Muscle layer of duodenum (tissue), 2 donors: ENCODE measurements around the gene RSRC2.
"Not testable (repeated sequence)": the region's sequence is repeated elsewhere in the genome, so short reads cannot be mapped to it uniquely, and the experiment has no call there.

Source experiments
- H3K27ac ChIP-seq: one replicate; pipeline ENCODE4 v1.7.0; 2013; ENCODE audit warnings: mild to moderate bottlenecking, low read length
- H3K27me3 ChIP-seq: one replicate; pipeline ENCODE4 v1.7.0; 2013; ENCODE audit warnings: low read depth, mild to moderate bottlenecking, control low read depth, low read length
- H3K36me3 ChIP-seq, 2 donors: one replicate each; pipeline ENCODE4 v1.7.0; 2013; ENCODE audit warnings: low read length in 2 of 2, control low read depth in 1 of 2, mild to moderate bottlenecking in 1 of 2; ENCODE audit not compliant: insufficient read depth in 2 of 2, control insufficient read depth in 1 of 2
- H3K4me1 ChIP-seq, 2 donors: one replicate each; pipeline ENCODE4 v1.7.0; 2013; ENCODE audit warnings: low read length in 2 of 2, mild to moderate bottlenecking in 2 of 2, control low read depth in 1 of 2, moderate library complexity in 1 of 2; ENCODE audit not compliant: insufficient read depth in 2 of 2, control insufficient read depth in 1 of 2
- H3K4me3 ChIP-seq, 2 donors: one replicate each; pipeline ENCODE4 v1.7.0; 2013; ENCODE audit warnings: low read length in 2 of 2, low read depth in 1 of 2, mild to moderate bottlenecking in 1 of 2
- H3K9me3 ChIP-seq, 2 donors: one replicate each; pipeline ENCODE4 v1.7.0; 2013; ENCODE audit warnings: low read length in 2 of 2, control low read depth in 1 of 2, mild to moderate bottlenecking in 1 of 2; ENCODE audit not compliant: control insufficient read depth in 1 of 2
- donor health status: healthy.

Gene RSRC2

DNA sequence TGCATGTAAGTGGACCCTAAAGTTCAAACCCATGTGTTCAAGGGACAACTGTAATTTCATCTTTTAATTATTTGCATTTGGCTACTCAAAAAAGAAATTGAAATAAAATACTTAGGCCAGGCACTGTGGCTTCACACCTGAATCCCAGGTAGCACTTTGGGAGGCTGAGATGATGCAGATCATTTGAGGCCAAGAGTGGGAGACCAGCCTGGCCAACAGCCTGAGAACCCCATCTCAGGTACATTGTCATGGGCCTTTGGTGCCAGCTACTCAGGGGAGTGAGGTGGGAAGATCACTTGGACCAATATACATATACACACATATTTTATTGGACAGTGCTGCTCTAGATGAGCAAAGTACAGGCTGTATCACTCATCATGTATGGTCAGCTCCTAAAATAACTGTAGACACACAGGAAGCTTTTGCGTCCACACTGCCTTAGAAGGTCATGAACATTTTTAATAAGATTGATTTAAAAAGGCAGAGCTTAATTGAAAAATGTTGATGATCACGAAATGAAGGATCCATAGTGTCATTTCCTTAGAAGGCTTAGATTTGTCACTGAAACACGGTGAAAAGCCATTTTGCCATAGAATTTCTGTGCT, 23.5 kb downstream of the RSRC2 start:
- Histone ChIP-seq H3K4me3 (no peak overlapping the region), H3K36me3 (peaks cover 41 to 58% of the 10 kb centered on the region in 2 donors), H3K27ac (no peak overlapping the region)

DNA sequence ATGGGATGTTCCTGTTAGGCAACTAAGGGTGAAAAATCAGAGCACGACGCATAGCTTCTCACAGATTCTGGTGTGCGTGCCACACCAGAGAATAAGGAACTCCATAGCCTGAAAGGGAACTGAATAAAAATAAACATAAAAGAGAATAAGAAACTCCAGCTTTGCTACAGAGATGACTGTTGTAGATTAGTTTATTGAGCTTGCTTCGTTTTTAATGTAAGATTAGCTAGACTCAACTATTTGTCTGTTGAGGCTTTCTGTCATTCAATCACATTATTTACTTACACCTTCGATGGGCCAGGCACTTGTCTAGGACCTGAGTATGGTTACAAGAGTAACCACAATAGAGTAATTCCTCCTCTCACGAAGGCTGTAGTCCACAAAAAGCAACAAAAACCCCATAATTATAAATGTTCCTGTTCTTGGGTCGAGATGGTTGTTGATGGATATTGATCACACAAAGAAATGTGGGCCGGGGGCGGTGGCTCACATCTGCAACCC, 25.2 kb downstream of the RSRC2 start:
- Histone ChIP-seq H3K4me3 (peak overlapping the region; percentile 81 to 98), H3K27me3 (no peaks in the 10 kb centered on the region), H3K9me3 (no peaks in the 10 kb centered on the region), H3K4me1 (peaks cover 3 to 21% of the 10 kb centered on the region in 2 donors), H3K36me3 (peaks cover 27 to 42% of the 10 kb centered on the region in 2 donors), H3K27ac (peak overlapping the region; percentile 95)

More for the DNA sequence above, 23.5 kb downstream of the RSRC2 start:
- H3K4me1 ChIP-seq, result peaks cover 3 to 19% of the 10 kb centered on the region in 2 donors
- H3K9me3 ChIP-seq, result no peaks in the 10 kb centered on the region
- H3K27me3 ChIP-seq, result no peaks in the 10 kb centered on the region

DNA sequence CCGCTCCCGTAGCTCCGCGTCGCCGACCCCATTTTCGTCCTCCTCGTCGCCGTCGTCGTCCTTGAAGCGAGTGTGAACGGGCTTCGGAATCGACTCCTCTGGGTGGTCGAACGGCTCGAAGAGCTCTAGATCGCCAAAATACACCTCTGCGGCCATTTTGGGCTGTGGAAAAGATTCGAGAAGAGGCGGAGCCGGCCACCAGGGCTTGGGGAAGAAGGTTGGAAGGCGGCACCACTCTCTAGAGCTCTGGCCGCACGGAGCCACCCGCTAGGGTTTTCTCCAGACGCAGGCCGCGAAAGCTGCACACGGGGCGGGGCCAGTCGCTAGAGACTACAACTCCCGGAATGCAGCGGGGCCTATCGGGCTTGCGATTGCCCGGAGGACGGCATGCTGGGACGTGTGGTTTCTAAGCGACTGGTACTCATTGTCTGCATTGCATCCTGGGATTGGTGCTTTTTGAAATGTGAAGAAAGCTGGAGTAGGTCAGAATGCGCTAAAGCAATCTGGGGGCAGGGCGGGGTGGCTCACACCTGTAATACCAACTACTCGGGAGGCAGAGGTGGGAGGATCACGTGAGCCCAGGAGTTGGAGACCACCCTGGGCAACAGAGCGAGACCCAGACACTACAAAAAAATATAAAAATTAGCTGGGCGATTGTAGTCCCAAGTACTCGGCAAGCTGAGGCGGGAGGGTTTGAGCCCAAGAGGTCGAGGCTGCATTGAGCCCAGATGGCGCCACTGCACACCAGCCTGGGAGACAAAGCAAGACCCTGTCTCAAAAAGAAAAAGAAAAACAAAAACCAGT, 25.8 kb downstream of the RSRC2 start, which contains the start of gene ZCCHC8:
Gene ZCCHC8 (minus strand): TSS at position 248 of the 804 bp plus-strand sequence. CDS start 92 bp downstream, at position 156.
- H3K36me3 ChIP-seq, result peaks cover 21 to 35% of the 10 kb centered on the region in 2 donors
- no peaks in the 10 kb centered on the region for H3K9me3 ChIP-seq
- H3K4me3 ChIP-seq, result peak within 1 kb of the TSS; percentile 81 to 98
- peak within 1 kb of the TSS; percentile 95 for H3K27ac ChIP-seq
- H3K27me3 ChIP-seq, result no peaks in the 10 kb centered on the region
- peaks cover 3 to 21% of the 10 kb centered on the region in 2 donors for H3K4me1 ChIP-seq

DNA sequence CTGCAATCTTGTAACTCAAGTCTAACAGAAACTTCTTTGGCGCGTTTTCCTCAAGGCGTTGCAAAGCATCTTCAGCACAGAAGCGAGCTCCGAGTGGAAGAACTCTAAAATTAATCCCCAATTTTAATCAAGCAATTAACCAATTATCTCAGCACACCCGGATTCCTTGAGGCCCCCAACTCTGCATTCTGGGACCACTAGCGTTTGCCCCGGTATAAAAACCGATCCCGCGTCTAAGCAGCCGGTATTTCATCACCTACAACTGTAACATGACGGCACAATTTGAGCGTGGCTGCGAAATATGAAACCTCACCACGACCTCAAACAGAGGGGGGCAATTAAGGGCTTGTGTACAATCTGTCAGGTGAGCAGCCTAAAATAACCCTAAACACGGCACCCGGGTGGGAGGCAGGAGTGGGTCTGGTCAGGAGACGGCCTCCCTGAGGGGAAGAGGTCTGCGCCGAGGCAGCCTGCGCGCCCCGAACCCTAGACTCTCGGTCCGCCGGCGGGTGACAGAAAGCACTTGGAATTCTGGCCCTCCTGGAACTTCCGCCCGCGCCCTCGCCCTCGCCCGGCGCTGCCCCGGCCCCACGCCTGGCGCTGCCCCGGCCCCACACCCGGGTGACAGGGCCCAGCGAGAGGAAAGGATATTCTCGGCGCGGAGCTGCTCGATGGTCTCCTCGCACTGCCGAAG, 26.6 kb downstream of the RSRC2 start:
- Histone ChIP-seq H3K9me3 (no peaks in the 10 kb centered on the region), H3K4me3 (peak overlapping the region; percentile 81 to 98), H3K27ac (peak overlapping the region; percentile 95), H3K27me3 (no peaks in the 10 kb centered on the region), H3K4me1 (peaks cover 3 to 21% of the 10 kb centered on the region in 2 donors), H3K36me3 (peaks cover 15 to 28% of the 10 kb centered on the region in 2 donors)

DNA sequence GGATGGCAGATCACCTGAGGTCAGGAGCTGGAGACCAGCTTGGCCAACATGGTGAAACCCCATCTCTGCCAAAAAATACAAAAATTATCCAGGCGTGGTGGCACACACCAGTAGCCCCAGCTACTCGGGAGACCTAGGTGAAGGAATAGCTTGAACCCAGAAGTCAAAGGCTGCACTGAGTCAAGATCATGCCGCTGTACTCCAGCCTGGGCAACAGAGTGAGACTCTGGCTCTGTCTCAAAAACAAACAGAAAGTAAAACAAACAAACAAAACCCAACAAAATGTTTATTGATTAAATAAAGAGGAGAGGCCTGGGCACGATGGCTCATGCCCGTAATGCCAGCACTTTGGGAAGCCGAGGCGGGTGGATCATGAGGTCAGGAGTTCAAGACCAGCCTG, 31.5 kb downstream of the RSRC2 start:
- no peak overlapping the region for H3K27ac ChIP-seq
- H3K36me3 ChIP-seq, result peaks cover 15 to 20% of the 10 kb centered on the region in 2 donors
- no peak overlapping the region for H3K4me3 ChIP-seq
- H3K9me3 ChIP-seq, result no peaks in the 10 kb centered on the region
- peaks cover 0 to 17% of the 10 kb centered on the region in 2 donors for H3K4me1 ChIP-seq
- no peaks in the 10 kb centered on the region for H3K27me3 ChIP-seq

DNA sequence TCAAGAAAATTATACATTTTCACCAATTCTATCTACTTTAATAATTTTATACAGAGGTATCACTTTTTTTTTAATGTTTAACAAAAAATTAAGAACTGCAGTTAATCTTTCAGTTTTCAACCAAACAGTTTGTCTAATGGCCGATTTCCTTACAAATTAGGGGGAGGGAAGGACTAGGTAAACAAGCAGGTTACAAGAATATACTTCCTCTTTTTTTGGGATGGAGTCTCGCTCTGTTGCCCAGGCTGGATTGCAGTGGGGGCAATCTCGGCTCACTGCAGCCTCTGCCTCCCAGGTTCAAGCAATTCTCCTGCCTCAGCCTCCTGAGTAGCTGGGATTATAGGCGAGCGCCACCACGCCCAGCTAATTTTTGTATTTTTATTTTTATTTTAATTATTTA, 33.5 kb downstream of the RSRC2 start:
- H3K27me3 ChIP-seq, H3K27ac ChIP-seq, H3K4me1 ChIP-seq, H3K9me3 ChIP-seq, H3K4me3 ChIP-seq: not testable (repeated sequence)
- peaks cover 29 to 31% of the 10 kb centered on the region in 2 donors for H3K36me3 ChIP-seq

DNA sequence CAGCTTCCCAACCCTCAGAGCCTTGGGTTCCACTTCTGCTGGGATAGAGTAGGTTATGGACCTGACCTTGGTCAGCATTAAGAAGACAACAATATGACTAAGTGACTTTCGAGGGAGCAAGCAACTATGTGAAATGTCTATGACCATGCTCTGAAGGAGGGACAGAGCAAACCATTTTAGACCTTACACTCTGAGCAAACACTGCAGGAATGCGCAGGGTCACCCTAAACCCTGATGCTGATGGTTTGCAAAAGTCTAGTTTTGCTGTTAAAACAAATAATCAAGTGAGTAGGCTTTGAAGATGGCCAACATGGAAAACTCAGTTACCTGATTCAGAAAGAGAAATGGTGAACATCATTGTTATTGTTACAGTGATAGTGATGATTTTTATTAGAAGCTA, 34.7 kb downstream of the RSRC2 start:
- no peak overlapping the region for H3K4me3 ChIP-seq
- H3K9me3 ChIP-seq, result no peaks in the 10 kb centered on the region
- H3K36me3 ChIP-seq, result peaks cover 36 to 42% of the 10 kb centered on the region in 2 donors
- no peak overlapping the region for H3K27ac ChIP-seq
- H3K27me3 ChIP-seq, result no peaks in the 10 kb centered on the region
- no peaks in the 10 kb centered on the region for H3K4me1 ChIP-seq

DNA sequence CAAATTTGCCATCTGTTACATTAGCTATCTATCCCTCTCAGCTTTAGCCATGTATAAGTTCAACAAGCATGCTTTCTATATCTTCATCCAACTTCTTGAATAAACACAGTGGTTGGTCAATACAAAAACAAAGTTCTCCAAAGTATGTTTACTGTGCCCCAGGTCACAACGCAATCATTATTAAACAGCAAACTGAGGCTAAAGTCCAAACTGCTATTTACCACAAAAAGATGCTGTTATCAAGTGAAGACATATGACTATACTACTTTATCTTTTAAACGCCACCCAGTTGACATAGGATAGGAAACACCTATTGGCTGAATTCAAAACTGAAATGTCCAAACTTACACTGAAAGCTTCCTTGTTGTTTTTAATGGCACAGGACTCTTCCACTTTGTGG, 37.7 kb downstream of the RSRC2 start:
- Histone ChIP-seq H3K4me3 (no peak overlapping the region), H3K36me3 (peaks cover 44 to 51% of the 10 kb centered on the region in 2 donors), H3K9me3 (no peaks in the 10 kb centered on the region), H3K4me1 (no peaks in the 10 kb centered on the region), H3K27me3 (no peaks in the 10 kb centered on the region), H3K27ac (no peak overlapping the region)

DNA sequence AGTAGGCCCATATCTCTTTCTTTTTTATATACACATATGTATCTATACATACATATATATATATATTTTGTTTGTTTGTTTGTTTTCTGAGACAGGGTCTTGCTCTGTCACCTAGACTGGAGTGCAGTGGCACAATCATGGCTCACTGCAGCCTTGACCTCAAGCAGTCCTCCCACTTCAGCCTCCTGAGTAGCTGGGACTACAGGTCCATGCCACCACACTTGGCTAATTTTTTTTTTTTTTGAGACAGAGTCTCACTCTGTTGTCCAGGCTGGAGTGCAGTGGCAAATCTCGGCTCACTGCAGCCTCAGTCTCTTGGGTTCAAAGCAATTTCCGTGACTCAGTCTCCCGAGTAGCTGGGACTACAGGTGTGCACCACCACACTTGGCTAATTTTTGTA, 38.9 kb downstream of the RSRC2 start:
- H3K9me3 ChIP-seq, H3K4me3 ChIP-seq, H3K27ac ChIP-seq, H3K4me1 ChIP-seq, H3K27me3 ChIP-seq: not testable (repeated sequence)
- H3K36me3 ChIP-seq, result peaks cover 52 to 58% of the 10 kb centered on the region in 2 donors

DNA sequence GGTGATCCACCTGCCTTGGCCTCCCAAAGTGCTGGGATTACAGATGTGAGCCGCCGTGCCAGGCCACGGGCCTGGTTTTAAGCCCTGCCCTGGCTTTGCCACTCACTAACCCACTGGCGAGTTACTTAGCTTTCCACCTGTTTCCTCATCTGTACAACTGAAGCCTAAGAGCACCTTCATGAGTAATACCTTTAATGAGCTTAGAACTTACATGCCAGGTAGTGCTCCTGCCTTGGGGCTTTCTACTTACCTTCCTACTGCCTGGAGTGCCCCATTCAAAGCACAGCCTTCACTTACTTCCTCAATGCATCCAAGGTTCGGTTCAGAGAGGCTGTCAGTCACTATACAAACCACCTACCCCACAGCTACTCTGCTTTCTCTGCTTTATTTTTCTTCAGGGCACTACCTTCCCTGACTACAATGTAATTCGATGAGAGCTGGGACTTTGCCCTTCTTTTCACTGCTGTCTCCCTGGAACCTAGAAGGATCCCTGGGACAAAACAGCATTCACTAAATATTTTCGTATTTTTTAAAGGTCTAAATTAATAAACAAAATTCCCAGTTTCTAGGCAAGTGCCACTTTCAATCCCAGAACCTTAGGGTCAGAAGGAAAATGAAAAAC, 39.8 kb downstream of the RSRC2 start:
- Histone ChIP-seq H3K9me3 (no peaks in the 10 kb centered on the region), H3K36me3 (peaks cover 51 to 58% of the 10 kb centered on the region in 2 donors), H3K4me3 (no peak overlapping the region), H3K4me1 (no peaks in the 10 kb centered on the region), H3K27me3 (no peaks in the 10 kb centered on the region), H3K27ac (no peak overlapping the region)

DNA sequence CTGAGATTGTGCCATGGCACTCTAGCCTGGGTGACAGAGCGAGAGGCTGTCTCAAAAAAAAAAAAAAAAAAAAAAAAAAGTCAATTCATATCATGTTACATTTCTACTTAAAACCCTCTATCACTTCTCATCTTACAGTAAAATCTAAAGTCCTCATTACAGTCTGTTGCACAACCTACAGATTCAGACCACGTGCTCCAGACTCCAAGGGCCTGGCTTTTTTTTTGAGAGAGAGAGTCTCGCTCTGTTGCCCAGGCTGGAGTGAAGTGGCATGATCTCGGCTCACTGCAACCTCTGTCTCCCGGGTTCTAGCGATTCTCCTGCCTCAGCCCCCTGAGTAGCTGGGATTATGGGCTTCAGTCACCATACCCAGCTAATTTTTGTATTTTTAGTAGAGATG, 40.4 kb downstream of the RSRC2 start:
- H3K27ac ChIP-seq, H3K4me3 ChIP-seq, H3K9me3 ChIP-seq, H3K27me3 ChIP-seq, H3K4me1 ChIP-seq: not testable (repeated sequence)
- H3K36me3 ChIP-seq, result peaks cover 53 to 58% of the 10 kb centered on the region in 2 donors
